A549 (cell line): ENCODE results near the gene STEAP1. TPM values are rescaled to one million over a fixed set of nuclear protein-coding genes. Genes with fewer than 3 reads are reported as not detected.
A peak's percentile ranks its signal among the peaks of the same experiment; 100 is the strongest.
"Not testable (repeated sequence)": the region's sequence is repeated elsewhere in the genome, so short reads cannot be mapped to it uniquely, and the experiment has no call there.

Experiments used
- ATAC-seq, 2 experiments: fragments of 200-7000 bp in 1 of 2; fragments of >200 bp in 1 of 2; cut with Nextera tagmentation in 1 of 2; cut with Tn5 transposase in 1 of 2; 3 replicates each; pipeline versions ENCODE4 v1.8.0 to v1.9.1; 2018 to 2020; ENCODE audit warnings: mild to moderate bottlenecking in 1 of 2, moderate library complexity in 1 of 2
- CTCF ChIA-PET: fragments of 300-600 bp; sonication (Branson Sonifier 250); formaldehyde crosslinking; extraction: SDS; loops from one replicate; lab custom pipeline; 2021; ENCODE audit warnings: antibody characterized with exemption, inconsistent platforms; lab: Yijun Ruan, JAX
- POLR2A ChIA-PET: fragments of 350-600 bp; formaldehyde crosslinking; extraction: SDS; loops from one replicate; lab custom pipeline; 2021; ENCODE audit warnings: antibody characterized with exemption, inconsistent platforms; lab: Yijun Ruan, JAX
- DNase-seq, 2 experiments: peaks; one replicate each; pipeline versions ENCODE4 v3.0.0 to v3.0.0-alpha.2; 2011 to 2016; ENCODE audit warnings: low read depth in 1 of 2, low spot score in 1 of 2
- FAIRE-seq: peaks from 2 replicates; lab custom pipeline; 2011; peaks lifted over from hg19 to GRCh38; lab: Jason Lieb, UNC
- H3K27ac ChIP-seq, 2 experiments: fragments of >200 bp; sonication (Bioruptor Twin); formaldehyde crosslinking; 3 replicates each; pipeline ENCODE4 v1.5.1; 2016 to 2017
- H3K4me1 ChIP-seq: fragments of >200 bp; sonication (Bioruptor Twin); formaldehyde crosslinking; 3 replicates; pipeline ENCODE4 v1.6.1; 2016
- H3K4me2 ChIP-seq: fragments of >200 bp; sonication (Bioruptor Twin); formaldehyde crosslinking; 3 replicates; pipeline ENCODE4 v1.6.1; 2016
- H3K4me3 ChIP-seq: fragments of >200 bp; sonication (Bioruptor Twin); formaldehyde crosslinking; 3 replicates; pipeline ENCODE4 v1.5.1; 2016
- H3K9me3 ChIP-seq: fragments of >200 bp; sonication (Bioruptor Twin); formaldehyde crosslinking; 3 replicates; pipeline ENCODE4 v1.6.1; 2016
- CTCF ChIP-seq: fragments of >200 bp; sonication (Bioruptor Twin); formaldehyde crosslinking; IDR thresholded peaks from 3 replicates; pipeline ENCODE4 v1.5.1; 2016
- E2F6 ChIP-seq: IDR thresholded peaks from 2 replicates; pipeline ENCODE4 v1.6.1; 2012; ENCODE audit warnings: low read depth, borderline replicate concordance
- JUN ChIP-seq, 2 experiments: fragments of >200 bp; sonication (Bioruptor Twin); formaldehyde crosslinking; IDR thresholded peaks; 2 replicates in 1 of 2; 3 replicates in 1 of 2; pipeline ENCODE4 v1.6.1; 2016 to 2017
- MAX ChIP-seq: IDR thresholded peaks from 2 replicates; pipeline ENCODE4 v1.6.1; 2012
- POLR2A ChIP-seq: IDR thresholded peaks from 2 replicates; pipeline ENCODE4 v1.6.1; 2012; ENCODE audit warnings: mild to moderate bottlenecking, low read length
- RAD21 ChIP-seq, 2 experiments: fragments of >200 bp in 1 of 2; sonication (Bioruptor Twin) in 1 of 2; formaldehyde crosslinking in 1 of 2; IDR thresholded peaks in 1 of 2; conservative IDR thresholded peaks in 1 of 2; 2 replicates in 1 of 2; 3 replicates in 1 of 2; pipeline ENCODE4 v1.6.1; 2012 to 2018; ENCODE audit warnings: inconsistent platforms in 1 of 2
- RNF2 ChIP-seq: fragments of 200-600 bp; sonication (generic); IDR thresholded peaks from 2 replicates; pipeline ENCODE4 v1.6.1; 2016; ENCODE audit warnings: low read depth, mild to moderate bottlenecking, antibody characterized with exemption, moderate library complexity, borderline replicate concordance
- SMC3 ChIP-seq: fragments of >200 bp; sonication (Bioruptor Twin); formaldehyde crosslinking; IDR thresholded peaks from 3 replicates; pipeline ENCODE4 v1.6.1; 2018; ENCODE audit warnings: inconsistent platforms
- WGBS: methylation state at CpG from one replicate; pipeline ENCODE4 v1.1.6; 2017; ENCODE audit errors: missing lambda C conversion rate; 5-methylcytosine and 5-hydroxymethylcytosine counted together
- polyA minus RNA-seq: library from RNA; depleted of rRNA, polyadenylated mRNA; stranded (reverse); fragments of >200 nt; gene quantifications from 2 replicates; pipeline ENCODE4 v1.2.3, GENCODE V29; 2011; rRNA and poly(A)+ RNA removed
- polyA plus RNA-seq, 4 experiments: library from polyadenylated mRNA; depleted of rRNA in 3 of 4; stranded (reverse); fragments of >200 nt; fragmentation: RNase III in 1 of 4; extraction: RNeasy Plus Mini Kit Qiagen cat#74134 plus additional on column Dnase treatment in 1 of 4; gene quantifications; 2 replicates in 3 of 4; 3 replicates in 1 of 4; pipeline ENCODE4 v1.2.3, GENCODE V29; 2011 to 2017
- TF ChIP-seq, protein P1 (sequence below): fragments of 250-450 bp; sonication (Bioruptor Pico); IDR thresholded peaks from 2 replicates; pipeline ENCODE4 v1.5.0; 2021; ENCODE audit warnings: mild to moderate bottlenecking, moderate library complexity, borderline replicate concordance
- TF ChIP-seq, protein P2 (sequence below): fragments of 200-600 bp; sonication (generic); IDR thresholded peaks from 2 replicates; pipeline ENCODE4 v1.6.1; 2016; ENCODE audit warnings: antibody characterized with exemption, mild to moderate bottlenecking, moderate library complexity

STEAP1 gene
- polyA plus RNA-seq (2011; rRNA removed) = 76.2 and 81.3 TPM in 2 replicates
- 7.8 and 10.3 TPM in 2 replicates for polyA plus RNA-seq (2012; cell fraction: cytosol; rRNA removed)
- 3.8 and 5.7 TPM in 2 replicates for polyA plus RNA-seq (2012; cell fraction: nucleus; rRNA removed)
- 15.7 to 21.0 TPM (median 20.3 TPM) in 3 replicates for polyA plus RNA-seq (2017; fragmentation: RNase III; extraction: RNeasy Plus Mini Kit Qiagen cat#74134 plus additional on column Dnase treatment)
- polyA minus RNA-seq = 8.3 and 9.6 TPM in 2 replicates

DNA sequence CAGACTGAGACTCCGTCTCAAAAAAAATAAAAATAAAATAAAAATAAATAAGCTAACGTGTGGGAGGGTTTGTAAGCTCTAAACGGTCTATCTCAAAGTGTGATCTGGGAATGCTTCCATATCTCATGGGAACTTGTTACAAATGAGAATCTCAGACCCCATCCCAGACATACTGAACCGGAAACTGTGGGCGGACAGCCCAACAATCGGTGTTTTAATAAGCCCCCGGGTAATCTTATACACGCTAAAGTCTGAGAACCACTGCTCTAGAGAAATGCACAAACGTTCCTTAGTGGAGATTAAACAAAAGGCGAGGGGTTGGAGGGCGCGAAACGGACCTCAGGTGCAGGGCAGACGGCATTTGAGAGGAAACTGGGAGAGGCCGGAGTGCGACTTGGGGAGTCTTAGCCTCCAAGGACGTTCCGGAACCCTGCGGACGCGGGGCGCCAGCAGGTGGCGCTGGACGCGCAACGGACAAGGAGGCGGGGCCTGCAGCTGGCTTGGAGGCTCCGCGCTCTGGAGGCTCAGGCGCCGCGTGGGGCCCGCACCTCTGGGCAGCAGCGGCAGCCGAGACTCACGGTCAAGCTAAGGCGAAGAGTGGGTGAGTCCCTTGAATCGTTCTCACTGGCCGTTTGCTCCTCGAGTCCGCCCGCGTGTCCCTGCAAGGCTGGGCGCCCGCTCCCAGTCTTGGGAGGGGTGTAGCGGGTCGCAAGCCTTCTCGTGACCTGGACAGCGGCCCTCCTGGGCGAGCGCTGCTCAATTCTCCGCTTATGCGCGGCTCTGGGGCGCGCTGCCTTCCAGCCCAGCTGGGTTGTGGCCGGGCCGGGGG, at the start of gene STEAP1:
TSS of gene STEAP1 (plus strand) at position 527 of the 829 bp plus-strand sequence. CDS start 5,320 bp downstream, outside the sequence.
- H3K4me1 ChIP-seq, H3K9me3 ChIP-seq, FAIRE-seq: not testable (repeated sequence)
- Histone ChIP-seq H3K4me3 (peak within 1 kb of the TSS; percentile 53), H3K27ac (peak within 1 kb of the TSS; percentile 79 to 94), H3K4me2 (peak within 1 kb of the TSS; percentile 84)
- ATAC-seq = peak; percentile 95 to 99
- TF ChIP-seq, protein P1, sequence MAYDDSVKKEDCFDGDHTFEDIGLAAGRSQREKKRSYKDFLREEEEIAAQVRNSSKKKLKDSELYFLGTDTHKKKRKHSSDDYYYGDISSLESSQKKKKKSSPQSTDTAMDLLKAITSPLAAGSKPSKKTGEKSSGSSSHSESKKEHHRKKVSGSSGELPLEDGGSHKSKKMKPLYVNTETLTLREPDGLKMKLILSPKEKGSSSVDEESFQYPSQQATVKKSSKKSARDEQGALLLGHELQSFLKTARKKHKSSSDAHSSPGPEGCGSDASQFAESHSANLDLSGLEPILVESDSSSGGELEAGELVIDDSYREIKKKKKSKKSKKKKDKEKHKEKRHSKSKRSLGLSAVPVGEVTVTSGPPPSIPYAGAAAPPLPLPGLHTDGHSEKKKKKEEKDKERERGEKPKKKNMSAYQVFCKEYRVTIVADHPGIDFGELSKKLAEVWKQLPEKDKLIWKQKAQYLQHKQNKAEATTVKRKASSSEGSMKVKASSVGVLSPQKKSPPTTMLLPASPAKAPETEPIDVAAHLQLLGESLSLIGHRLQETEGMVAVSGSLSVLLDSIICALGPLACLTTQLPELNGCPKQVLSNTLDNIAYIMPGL (CRISPR knock-in tag) = 0 out of 2 replicates have a peak, but pooled peaks have one; percentile 32
- TF ChIP-seq CTCF (peak; percentile 89), JUN (IDR thresholded peaks at IDR 0.05) (peak in 1 of 2 experiments; percentile 48; a peak in 1 of 5 replicates), RAD21 (conservative IDR thresholded peaks at IDR 0.05 in 1 of 2, IDR thresholded peaks at IDR 0.05 in 1 of 2) (peak; percentile 66 to 82), SMC3 (peak; percentile 97), MAX (peak; percentile 82), E2F6 (peak; percentile 44; the same call in 1 of the 2 replicates), RNF2 (0 out of 2 replicates have a peak, but pooled peaks have one; percentile 57), POLR2A (peak; percentile 75)
- TF ChIP-seq, protein P2, sequence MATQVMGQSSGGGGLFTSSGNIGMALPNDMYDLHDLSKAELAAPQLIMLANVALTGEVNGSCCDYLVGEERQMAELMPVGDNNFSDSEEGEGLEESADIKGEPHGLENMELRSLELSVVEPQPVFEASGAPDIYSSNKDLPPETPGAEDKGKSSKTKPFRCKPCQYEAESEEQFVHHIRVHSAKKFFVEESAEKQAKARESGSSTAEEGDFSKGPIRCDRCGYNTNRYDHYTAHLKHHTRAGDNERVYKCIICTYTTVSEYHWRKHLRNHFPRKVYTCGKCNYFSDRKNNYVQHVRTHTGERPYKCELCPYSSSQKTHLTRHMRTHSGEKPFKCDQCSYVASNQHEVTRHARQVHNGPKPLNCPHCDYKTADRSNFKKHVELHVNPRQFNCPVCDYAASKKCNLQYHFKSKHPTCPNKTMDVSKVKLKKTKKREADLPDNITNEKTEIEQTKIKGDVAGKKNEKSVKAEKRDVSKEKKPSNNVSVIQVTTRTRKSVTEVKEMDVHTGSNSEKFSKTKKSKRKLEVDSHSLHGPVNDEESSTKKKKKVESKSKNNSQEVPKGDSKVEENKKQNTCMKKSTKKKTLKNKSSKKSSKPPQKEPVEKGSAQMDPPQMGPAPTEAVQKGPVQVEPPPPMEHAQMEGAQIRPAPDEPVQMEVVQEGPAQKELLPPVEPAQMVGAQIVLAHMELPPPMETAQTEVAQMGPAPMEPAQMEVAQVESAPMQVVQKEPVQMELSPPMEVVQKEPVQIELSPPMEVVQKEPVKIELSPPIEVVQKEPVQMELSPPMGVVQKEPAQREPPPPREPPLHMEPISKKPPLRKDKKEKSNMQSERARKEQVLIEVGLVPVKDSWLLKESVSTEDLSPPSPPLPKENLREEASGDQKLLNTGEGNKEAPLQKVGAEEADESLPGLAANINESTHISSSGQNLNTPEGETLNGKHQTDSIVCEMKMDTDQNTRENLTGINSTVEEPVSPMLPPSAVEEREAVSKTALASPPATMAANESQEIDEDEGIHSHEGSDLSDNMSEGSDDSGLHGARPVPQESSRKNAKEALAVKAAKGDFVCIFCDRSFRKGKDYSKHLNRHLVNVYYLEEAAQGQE = 0 out of 2 replicates have a peak, but pooled peaks have one; percentile 31
- ChIA-PET POLR2A (interaction anchor here (1.3 kb wide), 2 partner anchors 26 to 57 kb away, joined by 5 to 20 read pairs; partner anchors contain the start of gene STEAP2), CTCF (interaction anchor here (0.6 to 4.9 kb wide), 42 partner anchors 11 to 280 kb away, joined by 3 to 38 read pairs (median 6); partner anchors contain the start of genes FAM237B, GTPBP10 and STEAP2)
- DNase-seq = peak; percentile 67 to 94
- WGBS = 17% methylated on average over 25 of the region's 58 CpGs

- CTCF ChIA-PET, H3K4me2 ChIP-seq, POLR2A ChIA-PET, DNase-seq, FAIRE-seq, H3K4me1 ChIP-seq, H3K9me3 ChIP-seq, ATAC-seq, H3K4me3 ChIP-seq, H3K27ac ChIP-seq: not testable (repeated sequence)
- peak; percentile 25 to 45; a peak in 4 of 5 replicates for TF ChIP-seq RAD21 (conservative IDR thresholded peaks at IDR 0.05 in 1 of 2, IDR thresholded peaks at IDR 0.05 in 1 of 2)
- TF ChIP-seq SMC3 = peak; percentile 23; the same call in 1 of the 3 replicates
- WGBS = 0% methylated on average over 1 of the region's 1 CpG
Measured at GRCh38 chr7:90114972-90115371, 39.3 kb upstream of the STEAP1 start.

DNA sequence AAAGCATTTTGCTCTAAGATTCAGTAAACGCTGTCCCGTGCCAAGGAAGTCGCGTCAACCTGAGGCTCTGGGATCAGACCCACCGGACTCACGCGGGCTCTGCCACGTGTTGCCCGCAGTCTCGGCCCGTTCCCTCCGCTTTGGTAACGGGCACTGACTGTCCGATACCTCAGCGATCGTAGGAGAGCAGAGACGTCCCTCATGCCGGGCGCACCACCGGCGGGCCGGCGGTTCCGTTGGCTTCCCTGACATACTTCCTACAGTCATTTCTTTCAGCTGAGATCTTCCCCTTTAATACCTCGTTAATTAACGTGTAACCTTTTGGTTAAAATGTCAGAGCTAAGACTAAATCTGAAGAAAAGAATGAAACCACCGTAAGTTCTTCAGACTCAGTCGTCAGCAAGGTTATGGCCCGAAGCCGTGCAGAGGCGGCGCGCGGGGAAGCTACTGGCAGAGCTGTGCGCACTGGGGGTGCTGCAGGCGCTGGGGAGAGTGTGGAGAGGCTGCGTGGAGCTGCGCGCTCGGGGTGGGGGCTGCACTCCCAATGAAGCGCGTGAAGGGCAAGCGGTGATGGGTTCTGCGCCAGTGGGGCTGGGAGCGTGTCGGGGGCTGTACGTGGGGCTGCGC, 35.6 kb upstream of the STEAP1 start:
- FAIRE-seq, H3K9me3 ChIP-seq, H3K4me1 ChIP-seq, H3K27ac ChIP-seq, POLR2A ChIA-PET, CTCF ChIA-PET: not testable (repeated sequence)
- ATAC-seq = peak; percentile 77 to 89
- DNase-seq = peak in 1 of 2 experiments; percentile 16
- 13% methylated on average over 42 of the region's 48 CpGs for WGBS
- H3K4me3 ChIP-seq = peak overlapping the region; percentile 39
- H3K4me2 ChIP-seq = peak overlapping the region; percentile 86
